Upper lobe of left lung (tissue), 4 donors: Measurements from ENCODE around the gene COX6A1.

ENCODE experiments used
- CTCF ChIP-seq, 6 experiments: fragments of 450-650 bp in 4 of 6; fragments of 200-600 bp in 2 of 6; sonication (generic) in 2 of 6; IDR thresholded peaks; one replicate each; pipeline ENCODE4 v1.5.1; 2016 to 2019; ENCODE audit warnings: antibody characterized with exemption in 6 of 6
- EP300 ChIP-seq, 4 donors: sonication (generic); formaldehyde crosslinking; IDR thresholded peaks; one replicate each; pipeline ENCODE4 v1.5.1; 2017; ENCODE audit warnings: antibody characterized with exemption in 4 of 4, control low read depth in 2 of 4
- POLR2A ChIP-seq, 4 donors: fragments of 450-650 bp; IDR thresholded peaks; one replicate each; pipeline ENCODE4 v1.5.1; 2016 to 2017; ENCODE audit warnings: antibody characterized with exemption in 4 of 4, mild to moderate bottlenecking in 2 of 4
- POLR2AphosphoS5 ChIP-seq, 2 donors: sonication (generic); formaldehyde crosslinking; IDR thresholded peaks; one replicate each; pipeline ENCODE4 v1.5.1; 2017; ENCODE audit warnings: antibody characterized with exemption in 2 of 2

GRCh38 chr12:120422892-120423456, 14.9 kb upstream of the COX6A1 start:
- TF ChIP-seq CTCF (IDR thresholded peaks at IDR 0.05) (no peak), POLR2AphosphoS5 (IDR thresholded peaks at IDR 0.05) (no peak), POLR2A (IDR thresholded peaks at IDR 0.05) (no peak), EP300 (IDR thresholded peaks at IDR 0.05) (no peak)
